ENCODE measurements around the gene JAM2.
A peak's percentile ranks its signal among the peaks of the same experiment; 100 is the strongest.
"Not testable (repeated sequence)": the region's sequence is repeated elsewhere in the genome, so short reads cannot be mapped to it uniquely, and the experiment has no call there.

JAM2 gene

DNA sequence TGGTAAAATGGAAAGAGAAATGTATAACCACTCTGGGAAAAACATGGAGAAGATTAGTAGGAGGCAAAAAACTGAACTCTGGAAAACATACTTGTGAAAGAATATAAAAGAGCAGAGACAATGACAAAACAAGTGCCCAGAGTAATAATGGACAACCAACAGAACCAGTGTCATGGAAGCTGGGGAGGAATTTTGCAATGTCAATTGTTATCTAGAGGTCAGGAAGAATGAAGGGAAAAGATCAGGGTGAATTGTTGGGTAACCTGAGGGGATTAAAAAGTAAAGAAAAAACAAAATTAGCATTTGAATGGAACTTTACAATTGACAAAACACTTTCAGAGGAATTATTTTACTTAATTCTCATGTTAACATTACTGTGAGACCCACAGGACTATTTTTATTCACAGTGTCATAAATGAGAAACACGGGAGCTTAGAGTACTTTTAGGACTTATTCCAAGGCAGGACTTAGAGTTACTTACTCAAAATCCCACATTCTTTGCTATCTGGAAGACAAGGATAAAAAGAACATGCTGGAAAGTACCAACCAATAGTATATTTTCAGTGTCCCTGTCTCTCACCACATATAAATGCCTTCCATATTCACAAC is 19.5 kb downstream of the JAM2 start:
- DNase-seq (ENCODE audit: low read depth in 1 of 2, low spot score in 1 of 2) = no peak
- in situ Hi-C loops (cut with HindIII; ENCODE audit: low pct_unique_long_range_greater_than_20kb, low sequenced_read_pairs) = no loop called here
- no peak for TF ChIP-seq JUND (IDR thresholded peaks at IDR 0.05; ENCODE audit: low read depth)

GRCh38 chr21:25660233-25660632 is 21.2 kb downstream of the JAM2 start:
- DNase-seq (ENCODE audit: low read depth in 1 of 2, low spot score in 1 of 2) = no peak
- TF ChIP-seq JUND (IDR thresholded peaks at IDR 0.05; ENCODE audit: low read depth) = no peak
- in situ Hi-C loops (cut with HindIII; ENCODE audit: low pct_unique_long_range_greater_than_20kb, low sequenced_read_pairs) = no loop called here

DNA sequence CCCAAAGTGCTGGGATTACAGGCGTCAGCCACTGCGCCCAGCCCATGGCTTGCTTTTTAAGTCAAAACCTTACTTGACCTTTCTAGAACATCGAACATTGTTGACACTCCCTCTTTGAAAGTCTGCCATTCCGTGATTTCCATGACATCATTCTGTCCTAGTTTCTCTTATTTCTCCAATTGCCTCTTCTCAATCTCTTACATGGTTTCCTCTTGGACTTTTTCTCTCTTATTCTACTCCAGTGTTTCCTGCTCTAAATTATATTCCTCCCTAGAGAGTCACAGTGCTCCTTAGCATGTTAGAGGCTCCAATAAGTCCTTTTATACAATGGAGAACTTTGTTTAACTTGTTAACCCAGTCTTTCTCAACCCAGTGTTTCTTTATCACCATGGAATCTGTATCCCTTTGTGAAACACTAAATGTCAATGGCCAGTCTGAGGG is 25.5 kb downstream of the JAM2 start:
- DNase-seq (ENCODE audit: low read depth in 1 of 2, low spot score in 1 of 2) = no peak
- TF ChIP-seq JUND (IDR thresholded peaks at IDR 0.05; ENCODE audit: low read depth) = no peak
- in situ Hi-C loops (cut with HindIII; ENCODE audit: low pct_unique_long_range_greater_than_20kb, low sequenced_read_pairs) = no loop called here

GRCh38 chr21:25670726-25671125 is 31.7 kb downstream of the JAM2 start:
- no peak for DNase-seq (ENCODE audit: low read depth in 1 of 2, low spot score in 1 of 2)
- no peak for TF ChIP-seq JUND (IDR thresholded peaks at IDR 0.05; ENCODE audit: low read depth)
- in situ Hi-C loops (cut with HindIII; ENCODE audit: low pct_unique_long_range_greater_than_20kb, low sequenced_read_pairs) = no loop called here

DNA sequence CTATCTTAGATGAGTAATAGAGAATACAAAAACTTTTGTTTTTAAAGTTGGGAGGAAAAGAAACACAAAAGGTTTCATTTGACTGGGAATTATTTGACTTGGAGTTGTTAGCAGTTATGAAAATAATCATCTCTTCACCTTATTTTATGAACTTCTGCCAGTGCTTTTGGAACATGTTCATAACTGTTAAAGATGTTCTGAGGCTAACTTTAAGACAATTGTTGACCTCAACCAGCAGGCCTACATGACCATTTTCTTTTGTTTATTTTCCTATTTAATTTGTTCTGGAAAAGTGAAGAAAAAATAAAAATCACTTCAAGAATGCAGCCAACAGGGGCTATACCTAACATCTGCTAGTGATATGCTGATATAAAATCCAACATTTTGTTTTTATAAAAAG is 37.4 kb downstream of the JAM2 start:
- in situ Hi-C loops (cut with HindIII; ENCODE audit: low pct_unique_long_range_greater_than_20kb, low sequenced_read_pairs) = no loop called here
- TF ChIP-seq JUND (IDR thresholded peaks at IDR 0.05; ENCODE audit: low read depth) = no peak
- no peak for DNase-seq (ENCODE audit: low read depth in 1 of 2, low spot score in 1 of 2)

- in situ Hi-C loops (cut with HindIII; ENCODE audit: low pct_unique_long_range_greater_than_20kb, low sequenced_read_pairs) = no loop called here
- TF ChIP-seq JUND (IDR thresholded peaks at IDR 0.05; ENCODE audit: low read depth) = no peak
- DNase-seq (ENCODE audit: low read depth in 1 of 2, low spot score in 1 of 2) = no peak
Measured at GRCh38 chr21:25682382-25682781, 43.3 kb downstream of the JAM2 start.

DNA sequence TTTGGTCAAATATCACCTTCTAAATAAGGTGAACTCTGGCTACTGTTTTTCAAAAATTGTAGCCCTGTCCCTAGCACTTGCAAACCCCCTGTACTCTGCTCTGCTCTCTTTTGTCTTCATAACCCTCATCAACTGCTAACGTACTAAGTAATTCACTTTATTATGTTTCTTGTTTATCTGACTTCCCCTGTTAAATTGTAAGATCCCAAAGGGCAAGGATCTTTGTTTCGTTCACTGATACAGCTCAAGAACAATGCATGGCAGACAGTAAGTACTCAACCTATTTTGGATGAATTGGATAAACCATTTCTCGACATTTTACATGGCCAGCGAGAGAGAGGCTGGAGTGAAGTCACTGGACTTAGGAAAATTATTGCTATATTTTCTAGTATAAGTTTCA is 48.7 kb downstream of the JAM2 start:
- in situ Hi-C loops (cut with HindIII; ENCODE audit: low pct_unique_long_range_greater_than_20kb, low sequenced_read_pairs) = no loop called here
- no peak for DNase-seq (ENCODE audit: low read depth in 1 of 2, low spot score in 1 of 2)
- no peak for TF ChIP-seq JUND (IDR thresholded peaks at IDR 0.05; ENCODE audit: low read depth)

- in situ Hi-C loops (cut with HindIII; ENCODE audit: low pct_unique_long_range_greater_than_20kb, low sequenced_read_pairs) = no loop called here
- DNase-seq (ENCODE audit: low read depth in 1 of 2, low spot score in 1 of 2) = no peak
- no peak for TF ChIP-seq JUND (IDR thresholded peaks at IDR 0.05; ENCODE audit: low read depth)
Measured at GRCh38 chr21:25688275-25689155, 49.5 kb downstream of the JAM2 start.

GRCh38 chr21:25689226-25689625 is 50.2 kb downstream of the JAM2 start:
- in situ Hi-C loops (cut with HindIII; ENCODE audit: low pct_unique_long_range_greater_than_20kb, low sequenced_read_pairs) = no loop called here
- no peak for DNase-seq (ENCODE audit: low read depth in 1 of 2, low spot score in 1 of 2)
- no peak for TF ChIP-seq JUND (IDR thresholded peaks at IDR 0.05; ENCODE audit: low read depth)

DNA sequence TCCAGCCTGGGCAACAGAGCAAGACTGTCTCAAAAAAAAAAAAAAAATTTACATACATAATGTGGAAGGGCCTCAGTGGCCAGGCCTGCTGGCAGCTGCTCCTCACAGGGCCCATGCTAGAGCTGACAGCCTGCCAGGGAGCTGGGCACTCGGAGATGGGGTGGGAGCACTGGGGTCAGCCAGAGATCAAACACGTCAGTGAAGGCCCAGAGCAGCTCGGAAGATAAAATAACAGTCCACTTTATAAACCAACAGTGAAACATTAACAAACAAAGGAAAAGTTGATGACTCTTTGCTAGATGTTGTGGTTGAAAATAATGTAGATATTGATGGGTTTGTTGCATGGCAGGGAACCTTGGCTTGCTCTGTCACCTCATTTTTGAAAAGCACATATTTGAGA is 52.9 kb downstream of the JAM2 start:
- DNase-seq (ENCODE audit: low read depth in 1 of 2, low spot score in 1 of 2) = no peak
- no peak for TF ChIP-seq JUND (IDR thresholded peaks at IDR 0.05; ENCODE audit: low read depth)
- in situ Hi-C loops (cut with HindIII; ENCODE audit: low pct_unique_long_range_greater_than_20kb, low sequenced_read_pairs) = no loop called here

DNA sequence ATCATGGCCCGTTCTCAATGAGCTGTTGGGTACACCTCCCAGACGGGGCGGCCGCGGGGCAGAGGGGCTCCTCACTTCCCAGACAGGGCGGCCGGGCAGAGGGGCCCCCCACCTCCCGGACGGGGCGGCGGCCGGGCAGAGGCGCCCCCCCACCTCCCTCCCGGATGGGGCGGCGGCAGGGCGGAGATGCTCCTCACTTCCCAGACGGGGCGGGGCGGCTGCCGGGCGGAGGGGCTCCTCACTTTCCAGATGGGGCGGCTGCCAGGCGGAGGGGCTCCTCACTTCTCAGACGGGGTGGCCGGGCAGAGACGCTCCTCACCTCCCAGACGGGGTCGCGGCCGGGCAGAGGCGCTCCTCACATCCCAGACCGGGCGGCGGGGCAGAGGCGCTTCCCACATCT is 56.4 kb downstream of the JAM2 start:
- DNase-seq (ENCODE audit: low read depth in 1 of 2, low spot score in 1 of 2); in situ Hi-C loops (cut with HindIII; ENCODE audit: low pct_unique_long_range_greater_than_20kb, low sequenced_read_pairs): not testable (repeated sequence)

- DNase-seq (ENCODE audit: low read depth in 1 of 2, low spot score in 1 of 2) = peak; percentile 39 to 92
- no peak for TF ChIP-seq JUND (IDR thresholded peaks at IDR 0.05; ENCODE audit: low read depth)
- in situ Hi-C loops (cut with HindIII; ENCODE audit: low pct_unique_long_range_greater_than_20kb, low sequenced_read_pairs) = no loop called here
Measured at GRCh38 chr21:25700741-25701140, 61.7 kb downstream of the JAM2 start.

- in situ Hi-C loops (cut with HindIII; ENCODE audit: low pct_unique_long_range_greater_than_20kb, low sequenced_read_pairs) = no loop called here
- peak in 1 of 2 experiments; percentile 61 for DNase-seq (ENCODE audit: low read depth in 1 of 2, low spot score in 1 of 2)
- TF ChIP-seq JUND (IDR thresholded peaks at IDR 0.05; ENCODE audit: low read depth) = no peak
Measured at GRCh38 chr21:25701529-25701928, 62.5 kb downstream of the JAM2 start.

All from T47D (cell line).